Stimulated activated CD8-positive, alpha-beta memory T cell treated with anti-CD3 and anti-CD28 coated beads, Interleukin-12 subunit alpha, Interleukin-12 subunit beta, amount 100 ng/mL, for 4 hours (primary cell): ENCODE results near the gene TBC1D12.
"Not testable (repeated sequence)": the region's sequence is repeated elsewhere in the genome, so short reads cannot be mapped to it uniquely, and the experiment has no call there.

ENCODE experiments used
- DNase-seq: peaks from one replicate; pipeline ENCODE4 v3.0.0-alpha.2; 2020; ENCODE audit warnings: low read depth

Gene TBC1D12

DNA sequence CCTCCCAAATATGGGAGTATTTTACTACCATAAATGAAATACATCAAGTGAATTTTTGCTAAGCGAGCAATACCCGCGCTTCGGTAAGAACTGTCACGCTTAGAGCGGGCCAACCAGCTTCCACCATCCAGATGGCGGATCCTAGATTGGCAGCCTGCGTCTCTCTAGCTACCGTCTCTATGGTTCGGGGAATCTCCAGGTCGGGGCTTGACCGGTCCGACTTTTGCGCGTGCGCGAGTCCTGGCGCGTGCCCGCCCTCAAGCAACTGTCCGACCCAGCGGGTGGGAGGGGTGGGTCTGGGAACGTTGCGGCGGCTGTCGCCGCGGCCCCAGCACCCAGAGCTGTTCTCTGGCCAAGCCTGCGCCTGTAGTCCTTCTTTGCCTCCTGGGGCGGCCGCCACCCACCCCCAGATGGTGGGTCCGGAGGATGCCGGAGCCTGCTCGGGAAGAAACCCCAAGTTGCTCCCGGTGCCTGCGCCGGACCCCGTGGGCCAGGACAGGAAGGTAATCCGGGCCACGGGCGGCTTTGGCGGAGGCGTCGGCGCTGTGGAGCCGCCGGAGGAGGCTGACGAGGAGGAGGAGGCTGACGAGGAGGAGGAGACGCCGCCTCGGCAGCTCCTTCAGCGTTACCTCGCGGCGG is at the start of gene TBC1D12:
TBC1D12 (plus strand) TSS at position 338 of the 639 bp plus-strand sequence; CDS start at position 411, 73 bp downstream.
- DNase-seq, result peak; percentile 14

DNA sequence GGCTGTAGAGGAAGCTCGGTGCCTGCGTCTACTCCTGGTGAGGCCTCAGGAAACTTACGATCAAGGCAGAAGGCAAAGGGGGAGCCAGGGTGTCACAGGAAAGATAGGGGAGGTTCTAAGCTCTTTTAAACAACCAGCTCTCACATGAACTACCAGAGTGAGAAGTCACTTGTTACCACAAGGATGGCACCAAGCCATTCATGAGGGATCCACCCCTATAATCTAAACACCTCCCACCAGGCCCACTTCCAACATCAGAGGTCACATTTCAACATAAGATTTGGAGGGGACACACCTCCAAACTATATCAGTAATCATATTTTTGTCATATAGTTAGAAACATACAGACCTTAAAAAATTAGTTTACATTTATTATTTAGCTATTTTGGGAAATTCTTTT is 49.0 kb upstream of the TBC1D12 start:
- DNase-seq, result no peak

DNA sequence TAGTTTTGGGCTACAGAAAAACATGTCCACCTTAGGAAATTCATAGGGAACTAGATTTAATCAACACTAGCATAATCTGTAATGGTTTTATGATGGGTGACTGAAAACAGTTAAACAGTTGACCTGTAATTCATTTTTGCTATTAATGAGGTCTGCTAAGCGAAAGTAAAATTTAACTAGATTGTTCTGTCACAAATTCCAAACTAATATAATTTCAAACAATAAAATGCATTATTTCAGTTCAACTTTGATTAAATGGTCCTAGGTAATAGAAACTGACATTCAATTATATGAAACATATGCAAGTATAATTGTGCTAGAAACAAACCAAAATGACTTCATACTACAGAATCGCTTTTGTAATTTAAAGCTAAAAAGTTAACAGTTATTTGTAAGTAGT is 46.5 kb upstream of the TBC1D12 start:
- no peak for DNase-seq

DNA sequence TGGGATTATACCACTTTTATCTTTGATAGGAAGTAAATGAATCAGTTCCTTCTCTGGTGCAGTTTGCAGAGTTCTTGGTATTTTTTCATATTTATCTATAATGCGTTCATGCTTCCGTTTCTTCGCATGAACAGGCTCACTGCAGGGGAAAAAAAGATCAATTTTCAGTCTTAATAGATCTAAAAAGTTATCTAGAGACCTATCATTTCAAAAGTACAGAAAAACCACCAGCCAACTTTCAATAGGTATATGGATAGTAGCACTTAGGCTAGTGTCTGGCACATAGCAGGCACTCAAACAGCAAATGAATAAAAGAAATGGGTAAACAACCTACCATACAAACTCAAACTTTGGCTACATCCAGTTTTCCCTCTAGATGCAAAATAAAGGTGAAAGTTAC is 45.1 kb upstream of the TBC1D12 start:
- DNase-seq, result no peak

DNA sequence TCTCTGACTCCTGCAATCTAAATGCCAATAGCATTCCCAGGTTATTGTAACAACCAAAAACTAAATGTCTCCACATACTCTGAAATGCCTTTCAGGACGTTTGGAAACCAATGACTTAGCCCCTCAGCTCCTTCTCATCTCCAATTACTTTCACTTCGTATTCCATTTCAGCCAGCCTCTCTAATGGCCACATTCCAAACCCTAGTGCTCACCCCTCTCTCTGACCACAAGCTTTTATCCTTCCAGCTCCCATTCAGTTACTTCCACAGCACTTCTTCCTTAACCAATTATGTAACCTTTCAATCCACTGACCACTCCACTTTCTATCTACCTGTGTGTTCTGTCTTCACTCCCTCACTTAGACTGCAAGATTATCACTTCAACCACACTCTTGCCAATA is 43.9 kb upstream of the TBC1D12 start:
- no peak for DNase-seq

DNA sequence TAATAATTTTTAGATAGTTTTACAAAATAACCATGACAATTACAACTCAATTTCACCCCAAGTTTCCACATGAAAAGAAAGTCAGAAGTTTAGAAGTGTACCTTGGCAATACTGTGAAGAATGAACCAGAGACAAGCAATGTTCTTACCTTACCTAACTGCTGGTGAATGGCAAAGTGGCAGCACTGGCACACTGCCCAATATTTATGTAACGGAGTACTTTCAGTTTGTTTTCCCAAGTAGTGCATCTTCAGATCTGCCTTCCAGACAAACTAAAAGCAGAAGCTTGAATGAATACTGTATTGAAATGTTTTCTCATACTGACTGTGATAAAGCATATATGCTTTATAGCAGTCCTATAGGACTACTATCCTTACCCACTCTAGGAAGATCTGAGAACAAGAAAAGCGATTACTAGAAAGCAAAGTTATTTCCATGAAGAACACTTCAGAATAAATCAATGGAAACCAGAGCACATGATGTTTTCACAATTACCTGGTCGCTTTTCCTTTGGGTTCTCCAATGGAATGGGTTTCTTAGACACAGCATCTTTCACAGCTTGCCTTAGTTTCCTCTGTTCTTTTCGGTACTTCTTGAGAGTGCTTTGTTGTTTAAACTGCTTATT is 41.1 kb upstream of the TBC1D12 start:
- DNase-seq, result no peak

DNA sequence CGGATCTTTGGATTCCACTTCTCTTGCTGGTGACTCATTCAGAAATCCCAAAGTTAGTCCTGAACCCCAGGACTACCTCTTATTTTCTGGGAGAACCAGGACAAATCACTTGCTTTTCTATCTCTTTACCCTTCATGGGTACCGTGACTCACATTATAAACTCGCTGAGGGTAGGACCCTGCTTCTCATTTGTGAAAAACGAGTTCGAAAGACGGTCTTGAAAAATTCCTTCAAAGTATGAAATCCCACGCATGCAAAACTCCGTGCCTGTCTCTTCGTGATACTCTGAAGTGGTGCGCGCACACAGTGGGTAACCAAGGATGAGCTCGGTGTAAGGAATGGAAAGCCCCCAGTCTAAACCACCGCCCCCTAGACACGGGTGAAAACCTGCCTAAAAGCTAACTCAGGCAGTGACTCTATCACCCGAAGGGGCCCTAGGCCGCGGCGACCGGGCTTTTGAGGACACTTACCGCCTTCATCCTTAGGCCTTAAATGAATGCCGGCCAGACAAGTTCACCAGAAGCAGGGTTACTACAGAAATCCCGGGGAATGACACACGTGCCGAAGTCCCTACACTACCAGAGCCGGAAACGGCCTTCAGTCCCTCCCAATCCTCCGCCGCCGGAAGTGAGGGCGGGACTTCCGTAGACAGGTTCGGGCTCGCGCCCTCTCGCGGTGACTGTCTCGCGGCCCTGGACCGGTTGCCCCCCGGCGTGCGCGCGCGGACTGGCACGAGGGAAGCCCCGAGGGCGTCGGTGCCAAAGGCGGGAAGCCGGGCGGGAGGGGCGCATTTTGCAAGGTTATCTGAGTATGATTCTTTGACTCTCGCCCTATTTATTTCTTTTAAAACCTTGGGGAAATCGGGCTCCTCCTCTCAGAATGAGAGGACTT is 39.7 kb upstream of the TBC1D12 start, which contains the start of gene NOC3L:
NOC3L (minus strand) TSS at position 580 of the 891 bp plus-strand sequence; CDS start at position 479, 101 bp downstream.
- peak; percentile 91 for DNase-seq

DNA sequence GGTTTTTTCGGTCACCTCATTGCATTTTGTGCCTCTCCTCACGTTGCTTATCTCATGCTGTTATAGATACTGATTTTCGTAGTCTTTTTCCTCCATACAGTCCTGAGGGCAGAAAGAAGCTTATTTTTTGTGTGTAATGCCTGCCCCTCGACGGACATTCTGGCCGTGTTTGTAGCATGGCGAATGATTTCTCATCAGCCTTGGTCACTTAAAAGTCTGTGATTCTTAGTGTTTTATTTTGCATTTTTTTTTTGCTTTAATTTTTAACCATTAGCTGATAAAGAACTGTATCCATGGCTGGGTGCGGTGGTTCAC is 39.1 kb upstream of the TBC1D12 start:
- no peak for DNase-seq

DNA sequence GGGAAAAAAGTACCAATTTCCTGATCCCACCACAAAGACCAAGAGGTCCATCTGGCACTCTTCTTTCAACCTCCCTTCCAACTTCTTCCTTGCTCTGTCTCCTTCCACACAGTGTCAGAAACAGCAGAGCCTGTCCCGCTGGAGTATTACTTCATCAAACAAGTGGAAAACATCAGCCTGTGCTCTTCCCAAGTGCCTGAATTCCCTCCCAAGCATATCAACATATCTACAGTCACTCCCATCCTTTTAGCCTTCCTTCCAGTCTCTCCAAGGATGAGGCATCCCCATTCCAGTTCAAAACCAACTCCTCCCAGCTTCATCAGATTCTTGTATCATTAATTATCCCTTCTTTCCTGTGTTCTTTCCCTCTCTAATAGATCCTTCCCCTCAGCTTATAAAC is 37.9 kb upstream of the TBC1D12 start:
- DNase-seq, result no peak

DNA sequence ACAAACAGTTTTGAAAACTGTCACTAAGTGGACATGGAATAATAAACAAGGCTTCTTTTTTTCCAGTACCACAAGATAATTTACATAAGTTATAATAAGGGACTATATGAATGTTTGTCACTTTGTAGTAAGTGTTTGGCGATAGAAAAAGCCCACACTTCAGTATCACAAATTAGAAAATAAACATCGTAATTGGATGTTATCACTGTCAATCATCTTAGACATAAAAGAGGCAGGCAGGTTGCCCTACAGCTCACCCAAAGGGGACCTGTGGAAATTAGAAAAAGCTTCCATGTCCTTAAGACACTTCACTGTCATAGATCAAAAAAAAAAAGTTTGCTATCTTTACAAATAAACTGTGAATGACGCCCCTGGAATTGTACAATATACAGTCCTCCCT is 36.0 kb upstream of the TBC1D12 start:
- no peak for DNase-seq

DNA sequence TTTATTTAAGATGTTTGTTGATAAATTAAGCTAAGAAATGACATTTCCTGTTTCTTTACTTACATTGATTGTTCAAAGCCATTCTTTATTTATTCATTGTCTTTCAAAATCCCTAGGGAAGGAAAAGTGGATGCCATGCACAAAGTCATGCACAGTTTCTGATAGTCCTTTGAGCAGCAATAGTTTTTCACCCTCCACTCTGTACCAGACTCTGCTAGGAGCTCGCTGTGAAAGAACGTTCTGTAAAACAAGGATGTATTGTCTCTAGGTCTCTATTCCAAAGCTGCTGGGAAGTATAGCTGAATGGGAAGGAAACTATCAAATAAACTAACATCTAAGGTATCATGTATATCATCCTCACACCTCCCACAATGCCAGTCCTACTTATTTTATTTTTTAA is 31.8 kb upstream of the TBC1D12 start:
- no peak for DNase-seq

DNA sequence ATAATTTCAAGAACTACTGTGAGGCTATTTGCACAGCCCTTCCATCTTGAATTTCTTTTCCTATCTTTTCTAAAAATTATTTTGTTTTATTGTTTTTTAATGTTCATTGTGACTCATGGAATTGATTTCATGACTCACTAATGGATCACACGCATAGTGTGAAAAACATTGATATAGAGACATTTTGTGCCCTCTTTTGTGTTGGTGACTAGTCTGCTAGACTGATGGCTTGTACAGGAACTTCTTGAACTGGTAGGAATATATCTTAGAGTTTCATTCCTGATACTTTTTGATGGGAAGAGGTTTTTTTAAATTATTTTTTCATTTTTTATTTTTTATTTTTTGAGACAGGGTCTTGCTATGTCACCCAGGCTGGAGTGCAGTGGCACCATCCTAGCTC is 27.0 kb upstream of the TBC1D12 start:
- DNase-seq, result no peak

DNA sequence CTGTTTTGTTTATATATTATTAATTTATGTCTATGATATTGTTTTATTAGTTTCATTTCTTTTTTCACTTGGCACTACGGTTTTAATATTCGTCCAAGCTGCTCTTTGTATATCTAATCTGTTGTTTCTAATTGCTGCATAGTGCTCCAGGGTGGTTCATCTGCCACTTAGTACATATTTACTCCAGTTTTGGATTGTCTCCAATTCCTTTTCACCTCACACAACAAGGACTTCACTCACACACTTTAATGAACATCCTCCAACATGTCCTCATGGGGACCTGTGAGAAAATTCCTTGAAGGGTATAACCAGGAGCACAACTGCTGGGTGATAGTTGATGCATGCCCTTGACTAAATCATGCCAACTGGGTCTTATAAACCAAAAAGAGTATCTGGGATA is 25.5 kb upstream of the TBC1D12 start:
- no peak for DNase-seq

DNA sequence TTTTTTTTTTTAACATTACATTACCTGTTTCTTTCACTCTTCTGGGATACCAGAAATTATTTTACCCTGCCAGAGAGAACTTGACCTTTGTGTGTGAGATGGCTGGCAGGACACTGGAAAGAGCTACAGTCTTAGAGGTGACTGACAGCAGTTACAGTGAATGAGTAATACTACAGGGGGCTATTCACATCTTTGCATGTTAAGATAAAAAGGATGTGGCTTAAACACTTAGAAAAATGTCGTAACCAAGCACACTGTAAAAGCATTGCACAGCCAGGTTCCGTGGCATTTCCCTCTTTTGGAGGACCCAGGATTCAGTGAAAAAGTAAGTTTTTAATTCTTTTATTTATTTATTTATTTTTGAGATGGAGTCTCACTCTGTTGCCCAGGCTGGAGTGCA is 18.8 kb upstream of the TBC1D12 start:
- DNase-seq, result no peak

DNA sequence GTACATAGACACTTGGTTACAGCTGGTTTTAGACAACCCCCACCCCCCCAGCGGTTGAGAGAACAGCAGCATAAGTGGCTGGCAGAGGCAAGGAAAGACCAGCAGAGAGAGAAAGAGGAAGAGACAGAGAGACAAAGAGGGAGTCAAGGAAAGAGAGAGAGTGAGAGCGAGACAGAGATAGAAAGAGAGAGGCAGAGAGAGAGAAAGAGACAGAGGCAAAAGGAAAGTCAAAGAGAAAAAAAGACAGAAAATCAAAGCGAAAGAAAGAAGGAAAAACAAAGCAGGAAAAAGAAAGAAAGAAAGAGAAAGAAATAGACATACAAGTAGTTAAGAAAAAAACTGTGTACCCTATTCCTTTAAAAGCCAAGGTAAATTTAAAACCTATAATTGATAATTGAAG is 16.6 kb upstream of the TBC1D12 start:
- not testable (repeated sequence) for DNase-seq

DNA sequence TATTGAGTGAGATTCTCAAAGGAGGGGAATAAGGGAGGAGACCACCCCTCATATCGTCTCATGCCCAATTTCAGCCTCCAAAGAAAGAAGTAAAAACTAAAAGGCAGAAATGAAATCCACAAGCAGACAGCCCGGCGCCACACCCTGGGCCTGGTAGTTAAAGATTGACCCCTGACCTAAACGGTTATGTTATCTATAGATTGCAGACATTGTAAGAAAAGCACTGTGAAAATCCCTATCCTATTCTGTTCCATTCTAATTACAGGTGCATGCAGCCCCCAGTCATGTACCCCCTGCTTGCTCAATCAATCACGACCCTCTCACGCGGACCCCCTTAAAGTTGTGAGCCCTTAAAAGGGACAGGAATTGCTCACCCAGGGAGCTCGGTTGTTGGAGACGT is 10.2 kb upstream of the TBC1D12 start:
- DNase-seq, result not testable (repeated sequence)

DNA sequence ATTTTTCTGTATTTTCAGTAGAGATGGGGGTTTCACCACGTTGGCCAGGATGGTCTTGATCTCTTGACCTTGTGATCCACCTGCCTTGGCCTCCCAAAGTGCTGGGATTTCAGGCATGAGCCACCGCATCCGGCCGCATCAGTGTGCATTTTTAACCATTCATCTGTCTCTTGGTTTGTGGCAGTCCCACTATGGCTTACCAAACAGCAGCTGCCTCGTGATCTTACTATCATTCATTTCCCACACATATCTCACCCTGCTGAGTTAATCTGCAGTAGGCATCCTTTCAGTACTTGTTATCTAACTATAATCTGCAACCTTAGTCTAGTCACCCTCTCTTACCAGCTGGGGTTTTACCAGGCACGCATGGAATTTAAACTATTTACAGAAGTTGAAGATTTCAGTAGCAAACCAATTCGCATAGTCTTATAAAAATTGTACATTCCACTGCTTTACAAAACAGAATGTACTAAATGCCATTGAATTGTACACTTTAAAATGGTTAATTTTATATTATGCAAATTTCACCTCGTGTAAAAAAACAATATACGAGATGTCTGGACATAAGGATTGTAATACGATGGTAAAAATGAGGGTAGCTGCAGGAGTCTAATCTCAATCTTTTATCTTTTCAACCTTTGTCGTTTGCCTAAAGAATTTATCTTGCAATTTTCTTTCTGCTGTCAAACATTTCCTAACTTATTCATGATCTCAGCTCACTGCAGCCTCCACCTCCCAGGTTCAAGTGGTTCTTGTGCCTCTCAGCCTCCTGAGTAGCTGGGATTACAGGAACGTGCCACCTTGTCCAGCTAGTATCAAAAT is 4.6 kb upstream of the TBC1D12 start:
- no peak for DNase-seq

DNA sequence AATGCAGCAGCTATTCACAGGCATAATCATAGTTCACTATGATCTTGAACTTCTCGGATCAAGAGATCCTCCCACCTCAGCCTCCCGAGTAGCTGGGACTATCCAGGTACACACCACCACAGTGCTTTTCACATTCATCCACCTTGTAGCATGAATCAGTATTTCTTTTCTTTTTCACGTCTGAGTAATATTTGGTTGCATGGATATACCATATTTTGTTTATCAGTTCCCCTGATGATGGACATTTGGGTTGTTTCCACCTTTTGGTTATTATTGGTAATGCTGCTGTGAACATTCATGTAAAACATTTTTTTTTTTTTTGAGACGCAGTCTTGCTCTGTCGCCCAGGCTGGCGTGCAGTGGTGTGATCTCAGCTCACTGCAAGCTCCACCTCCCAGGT is 3.6 kb upstream of the TBC1D12 start:
- no peak for DNase-seq

DNA sequence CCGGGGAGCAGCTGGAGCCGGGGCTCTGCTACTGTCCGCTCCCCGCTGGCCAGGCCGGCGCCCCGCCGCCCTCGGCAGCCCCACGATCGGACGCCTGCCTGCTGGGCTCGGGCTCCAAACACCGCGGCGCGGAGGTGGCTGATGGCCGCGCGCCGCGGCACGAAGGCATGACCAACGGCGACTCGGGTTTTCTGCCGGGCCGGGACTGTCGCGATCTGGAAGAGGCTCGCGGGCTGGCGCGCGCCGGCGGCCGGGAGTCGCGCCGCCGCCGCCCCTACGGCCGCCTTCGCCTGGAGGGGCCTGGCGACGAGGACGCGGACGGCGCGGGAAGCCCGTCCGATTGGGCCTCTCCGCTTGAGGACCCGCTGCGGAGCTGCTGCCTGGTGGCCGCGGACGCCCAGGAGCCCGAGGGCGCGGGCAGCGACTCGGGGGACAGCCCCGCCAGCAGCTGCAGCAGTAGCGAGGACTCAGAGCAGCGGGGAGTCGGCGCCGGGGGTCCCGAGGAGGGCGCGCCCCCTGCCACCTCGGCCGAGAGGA is 570 bp downstream of the TBC1D12 start:
- no peak for DNase-seq

DNA sequence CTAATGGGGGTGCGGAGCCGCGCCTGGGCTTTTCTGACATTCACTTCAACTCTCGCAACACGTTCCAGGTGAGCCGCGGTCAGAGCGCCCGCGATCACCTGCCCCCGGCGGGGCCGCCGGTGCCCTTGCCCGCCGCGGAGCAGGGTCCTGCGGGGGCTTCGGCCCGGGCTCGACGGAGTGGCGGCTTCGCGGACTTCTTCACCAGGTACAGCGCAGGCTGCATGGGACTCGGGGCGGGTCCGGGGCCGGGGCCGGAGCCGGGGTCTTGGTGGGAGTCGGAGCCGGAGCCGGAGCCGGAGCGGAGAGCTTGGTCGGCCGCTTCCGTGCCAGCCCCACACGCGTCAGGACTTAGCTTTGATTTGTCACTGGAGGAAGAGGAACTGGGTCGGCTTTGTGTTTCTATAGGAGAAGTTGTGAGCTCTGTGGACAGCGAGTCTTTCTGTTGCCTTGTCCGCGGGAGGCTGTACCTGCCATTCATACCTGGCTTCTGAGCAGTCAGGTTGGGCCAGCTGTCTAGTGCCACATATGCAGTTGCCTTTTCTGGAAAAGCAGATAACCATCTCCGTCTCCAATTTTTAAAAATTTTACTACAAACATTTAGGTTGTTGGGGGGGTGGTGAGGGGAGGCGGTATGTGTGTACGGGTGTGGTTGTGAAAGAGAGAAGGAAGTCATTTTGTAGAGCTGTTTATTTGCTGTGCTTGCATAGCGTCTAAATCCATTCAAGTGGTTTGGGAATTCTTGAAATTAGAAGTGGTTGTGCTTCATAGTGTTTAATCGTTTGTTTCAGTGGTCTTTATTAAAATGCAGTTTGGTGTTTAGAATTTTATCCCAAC is 1.3 kb downstream of the TBC1D12 start:
- DNase-seq, result no peak

DNA sequence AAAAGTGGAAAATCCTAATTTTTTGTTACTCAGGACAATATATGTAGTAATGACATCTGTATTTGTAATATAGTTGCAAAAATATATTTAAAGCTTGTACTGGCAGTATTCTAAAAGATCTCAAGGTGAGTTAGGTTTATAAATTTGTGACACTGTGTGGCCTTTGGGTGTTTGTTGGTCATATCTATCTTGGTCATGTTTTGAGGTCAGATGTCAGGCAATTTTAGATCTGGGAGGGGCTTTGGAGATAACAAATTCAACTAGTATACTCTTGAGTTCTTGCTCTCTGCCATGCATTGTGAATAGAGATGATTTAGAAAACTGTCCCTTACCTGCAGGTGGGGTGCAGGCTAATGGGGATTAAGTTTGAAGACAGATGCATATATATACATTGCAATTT is 3.1 kb downstream of the TBC1D12 start:
- no peak for DNase-seq
